T1000 (cell line): ENCODE data around the gene CTNNBL1.

ENCODE experiments used
- DNase-seq: peaks from one replicate; lab custom pipeline; 2025; ENCODE audit warnings: mixed read lengths; lab: John Stamatoyannopoulos, UW

The CTNNBL1 gene

DNA sequence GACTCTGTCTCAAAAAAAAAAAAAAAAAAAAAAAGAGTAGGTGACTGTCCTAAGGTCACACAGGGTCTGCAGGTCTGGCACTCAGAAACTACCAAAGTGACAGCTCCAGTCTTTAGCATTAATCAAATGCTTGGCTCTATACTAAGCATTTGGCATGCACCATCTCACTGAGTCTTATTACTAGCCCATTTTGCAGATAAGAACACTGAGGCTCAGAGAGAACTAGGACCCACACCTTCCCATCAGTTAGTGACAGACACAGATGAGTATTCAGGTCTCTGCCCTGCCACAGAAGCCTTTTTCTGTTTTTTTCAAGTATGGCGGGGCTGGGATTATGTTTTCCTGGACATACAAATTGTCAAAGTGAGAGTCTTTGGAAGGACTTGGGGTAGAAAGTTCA is 186.0 kb downstream of the CTNNBL1 start:
- DNase-seq = no peak

DNA sequence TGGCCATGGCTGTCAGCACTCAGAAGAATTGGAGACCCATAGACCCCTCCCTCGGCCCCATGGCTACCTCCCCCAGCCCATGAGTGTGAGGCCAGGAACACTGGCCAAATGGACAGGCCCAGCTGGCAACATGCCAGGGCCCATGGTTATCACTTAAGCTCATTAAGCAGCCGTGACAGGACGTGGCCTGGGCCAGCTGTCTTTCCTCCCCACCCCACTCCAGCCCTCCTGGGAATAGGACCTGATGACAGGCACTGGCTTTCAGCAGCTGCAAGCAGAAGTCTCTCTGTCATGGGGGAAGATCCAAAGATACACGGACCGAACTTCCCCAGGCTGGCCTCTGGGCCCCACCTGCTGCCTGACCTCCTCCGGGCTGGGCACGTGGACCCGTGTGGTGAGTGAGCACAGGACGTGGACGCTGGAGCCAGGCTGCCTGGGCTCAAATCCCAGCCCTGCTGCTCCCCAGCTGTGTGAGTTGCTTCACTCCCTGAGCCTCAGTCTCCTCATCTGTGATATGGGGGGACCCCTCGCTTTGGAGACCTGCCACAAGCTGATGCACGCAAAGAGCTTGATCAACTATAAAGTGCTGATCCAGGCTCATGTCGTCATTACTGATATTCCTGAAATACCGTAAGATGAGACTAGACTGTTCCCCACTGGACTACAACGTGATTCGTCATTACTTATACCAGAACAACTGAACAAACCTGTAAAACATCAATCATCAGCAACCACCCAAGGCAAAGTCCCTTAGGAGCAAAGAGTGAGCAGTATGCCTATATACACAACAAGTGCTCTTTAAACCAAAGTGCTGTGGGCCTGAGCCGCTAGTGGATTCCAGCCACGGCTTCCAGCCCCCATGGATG is 187.1 kb downstream of the CTNNBL1 start:
- no peak for DNase-seq

DNA sequence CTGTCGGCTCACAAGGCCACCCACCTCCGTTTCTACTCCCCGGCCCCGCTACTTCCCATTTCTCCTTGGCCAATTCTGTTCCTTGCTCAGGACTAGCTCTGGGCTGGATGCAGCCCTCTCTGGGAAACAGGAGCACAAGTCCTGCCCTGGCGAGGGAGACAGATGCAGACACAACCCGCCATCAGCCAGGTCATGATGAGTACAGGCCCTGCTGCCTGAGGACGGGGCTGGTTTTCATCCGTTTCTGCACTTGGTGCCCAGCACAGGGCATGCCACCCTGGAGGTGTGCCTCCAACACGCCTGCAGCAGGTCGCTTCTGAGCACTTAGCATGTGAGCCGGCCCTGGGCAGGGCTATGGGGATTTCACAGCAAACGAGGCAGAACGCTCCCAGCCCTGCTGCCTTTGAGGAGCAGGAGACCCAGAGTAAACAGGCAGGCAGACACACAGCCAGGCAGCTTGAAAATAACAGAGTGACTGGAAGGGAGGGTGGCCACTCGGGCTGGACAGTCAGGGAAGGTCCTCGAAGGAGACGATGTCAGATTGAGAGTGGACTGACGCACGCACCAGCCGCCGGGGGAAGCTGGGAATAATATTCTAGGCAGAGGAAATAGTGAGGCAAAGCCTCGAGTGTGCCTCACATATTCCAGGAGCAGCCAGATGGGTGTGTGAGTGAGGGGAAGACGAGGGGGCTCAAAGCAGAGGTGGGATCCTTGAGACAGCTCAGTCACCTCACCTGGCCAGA is 187.9 kb downstream of the CTNNBL1 start:
- no peak for DNase-seq

DNA sequence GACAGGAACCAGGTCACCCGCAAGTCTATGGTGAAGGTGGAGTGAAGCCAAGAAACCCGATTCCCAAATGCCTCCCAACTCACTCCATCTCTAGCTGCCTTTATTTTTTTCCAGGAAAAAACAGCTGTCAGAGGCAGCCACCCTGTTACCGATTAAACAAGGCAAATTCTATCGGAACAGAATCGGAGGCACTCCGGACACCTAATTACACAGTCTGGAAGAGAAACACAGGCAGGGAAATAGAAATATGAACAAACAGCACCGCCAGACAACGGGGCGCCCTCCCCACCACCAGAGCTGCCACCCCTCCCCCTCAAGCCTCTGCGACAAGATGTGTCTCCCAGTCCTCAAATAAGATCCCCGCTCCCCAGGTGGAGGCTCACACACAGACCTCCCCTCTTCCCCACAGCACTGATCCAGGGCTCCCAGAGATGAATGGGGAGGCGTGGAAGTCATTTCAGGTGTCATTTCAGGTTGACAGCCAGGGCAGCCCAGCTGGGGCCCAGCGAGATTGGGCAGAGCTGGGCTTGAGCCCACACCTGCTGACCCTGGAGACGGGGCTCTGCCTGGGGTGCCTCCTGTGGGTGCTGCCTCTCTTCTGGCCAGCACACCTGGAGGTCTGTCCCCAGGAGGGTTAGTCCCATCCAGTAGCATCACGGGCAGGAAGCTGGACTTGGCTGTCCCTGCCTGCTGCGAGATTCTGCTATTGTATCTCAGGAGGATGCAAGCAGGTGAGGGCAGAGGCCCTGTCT is 189.3 kb downstream of the CTNNBL1 start:
- DNase-seq = no peak

DNA sequence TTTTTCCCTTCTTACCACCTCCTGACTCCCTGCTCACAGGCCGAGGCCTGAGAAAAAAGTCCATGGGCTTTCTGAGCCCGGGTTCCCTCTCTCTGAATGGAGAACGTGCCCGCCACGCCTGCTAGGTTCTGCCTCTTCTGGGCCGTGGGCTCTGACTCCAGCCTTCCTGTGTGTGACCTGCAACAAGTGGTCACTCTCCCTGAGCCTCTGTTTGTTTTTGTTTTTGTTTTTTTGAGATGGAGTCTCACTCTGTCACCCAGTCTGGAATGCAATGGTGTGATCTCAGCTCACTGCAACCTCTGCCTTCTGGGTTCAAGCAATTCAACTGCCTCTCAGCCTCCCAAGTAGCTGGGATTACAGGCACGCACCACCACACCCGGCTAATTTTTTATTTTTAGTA is 191.2 kb downstream of the CTNNBL1 start:
- no peak for DNase-seq

DNA sequence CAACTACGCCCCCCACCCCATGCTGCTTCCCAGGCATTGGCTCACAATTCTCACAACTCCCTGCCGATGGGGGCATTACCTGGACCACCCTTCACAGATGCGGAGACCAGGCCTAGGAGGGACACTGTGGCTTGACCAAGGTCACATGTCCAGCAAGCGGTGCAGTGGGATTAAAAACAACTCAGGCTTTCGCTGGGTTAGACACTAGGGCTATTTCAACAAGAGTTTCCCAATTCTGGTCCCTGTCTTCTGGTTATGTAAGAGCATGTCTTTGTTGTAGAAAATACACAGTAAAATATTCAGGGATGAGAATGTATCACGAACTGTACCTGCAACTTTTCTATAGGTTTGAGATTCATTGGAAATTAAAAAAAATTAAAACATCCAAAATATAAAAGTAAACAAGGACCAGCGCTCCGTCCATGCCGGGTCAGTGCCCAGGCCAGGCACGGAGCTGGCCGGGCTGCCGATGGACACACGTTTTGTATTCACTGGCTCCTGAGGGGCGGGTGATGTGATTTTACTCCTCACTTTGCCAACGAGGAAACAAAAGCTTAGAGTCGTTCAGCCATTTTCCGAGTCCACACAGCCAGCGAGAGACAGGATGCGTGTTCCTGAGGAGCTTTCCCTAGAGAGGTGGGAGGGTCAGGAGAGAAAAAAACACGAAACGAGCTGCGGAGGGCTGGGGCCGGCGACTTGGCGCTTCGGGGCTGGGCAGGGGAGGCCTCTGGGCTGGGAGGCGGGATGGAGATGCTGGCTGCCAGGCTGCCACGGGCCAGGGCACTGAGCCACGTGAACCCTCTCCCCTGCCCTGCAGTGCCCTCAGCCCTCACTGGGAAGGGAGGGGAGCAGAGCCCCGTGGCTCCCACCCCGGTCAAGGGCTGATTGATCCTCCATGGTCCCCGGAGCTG is 192.0 kb downstream of the CTNNBL1 start:
- no peak for DNase-seq

DNA sequence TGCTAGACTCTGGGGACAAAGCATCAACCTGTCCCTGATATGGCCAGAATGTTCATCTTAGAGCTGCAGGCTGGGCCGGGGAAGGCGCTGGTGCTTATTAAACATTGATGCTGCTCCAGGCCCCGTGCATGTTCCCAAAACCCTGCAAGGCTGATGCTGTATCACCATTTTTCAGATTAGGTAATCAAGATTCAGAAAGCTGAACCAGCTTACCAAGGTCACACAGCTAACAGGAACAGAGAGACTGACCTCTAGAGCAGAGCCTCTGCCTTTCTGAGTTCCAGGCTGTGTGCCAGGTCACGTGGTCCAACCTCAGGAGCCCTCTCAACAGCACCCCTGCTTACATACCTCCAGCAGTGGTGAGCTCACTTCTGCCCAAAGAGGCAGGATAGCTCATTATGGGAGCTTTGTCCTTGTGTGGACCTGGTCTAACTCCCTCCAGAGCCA is 193.0 kb downstream of the CTNNBL1 start:
- DNase-seq = no peak

DNA sequence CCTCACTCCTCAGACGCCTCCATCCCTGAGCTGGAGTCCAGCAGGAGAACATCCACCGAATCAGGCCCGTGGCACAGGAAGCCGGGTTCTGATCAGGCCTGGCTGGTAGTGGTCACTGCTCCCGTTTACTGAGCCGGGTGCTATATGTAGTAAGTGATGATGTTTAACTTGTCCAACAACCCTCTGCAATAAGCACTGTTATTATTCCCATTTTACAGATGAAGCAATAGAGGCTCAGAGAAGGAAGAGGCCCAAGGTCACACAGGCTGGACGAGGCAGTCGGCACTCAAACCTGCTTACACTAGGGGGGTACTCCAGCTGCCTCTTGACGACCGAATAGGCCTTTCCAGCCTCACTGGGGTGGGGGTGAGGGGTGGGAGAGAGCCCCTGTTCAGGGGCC is 194.8 kb downstream of the CTNNBL1 start:
- DNase-seq = no peak

DNA sequence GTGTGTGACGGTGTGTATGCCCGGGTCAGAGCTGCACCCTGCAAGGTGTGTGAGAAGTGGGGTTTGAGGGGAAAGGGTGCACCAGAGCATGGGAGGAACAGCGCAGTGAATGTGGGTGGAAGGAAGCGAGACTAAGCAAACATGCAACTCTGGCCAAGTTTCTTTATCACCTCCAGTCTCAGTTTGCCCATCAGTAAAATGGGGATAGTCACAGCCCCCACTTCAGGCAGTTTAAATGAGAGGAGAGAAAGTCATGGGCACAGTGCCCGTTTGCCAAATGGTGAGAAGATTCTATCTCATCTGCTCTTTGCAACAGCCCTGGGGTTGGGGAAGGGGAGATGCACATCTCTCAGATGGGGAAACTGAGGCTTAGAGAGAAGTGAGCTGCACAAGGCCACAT is 196.3 kb downstream of the CTNNBL1 start:
- DNase-seq = no peak

DNA sequence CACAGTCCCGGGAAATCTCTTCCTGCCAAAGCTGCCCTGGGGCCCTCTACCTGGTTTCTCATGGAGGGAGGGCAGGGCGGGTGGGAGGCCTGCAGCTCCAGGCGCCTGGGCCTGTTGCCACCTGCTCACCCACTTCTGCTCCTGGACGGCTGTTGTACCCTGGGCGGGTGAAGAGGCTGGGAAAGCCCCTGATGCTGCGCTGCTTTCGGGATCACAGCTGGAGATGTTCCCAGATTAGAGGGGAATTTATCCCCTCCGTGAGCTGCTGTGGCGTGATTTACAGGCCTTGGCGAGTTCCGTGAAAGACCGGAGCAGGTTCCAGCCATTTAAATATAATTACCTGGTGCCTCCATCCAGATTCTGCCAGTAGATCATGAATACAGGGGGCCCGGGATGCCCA is 196.8 kb downstream of the CTNNBL1 start:
- DNase-seq = no peak

DNA sequence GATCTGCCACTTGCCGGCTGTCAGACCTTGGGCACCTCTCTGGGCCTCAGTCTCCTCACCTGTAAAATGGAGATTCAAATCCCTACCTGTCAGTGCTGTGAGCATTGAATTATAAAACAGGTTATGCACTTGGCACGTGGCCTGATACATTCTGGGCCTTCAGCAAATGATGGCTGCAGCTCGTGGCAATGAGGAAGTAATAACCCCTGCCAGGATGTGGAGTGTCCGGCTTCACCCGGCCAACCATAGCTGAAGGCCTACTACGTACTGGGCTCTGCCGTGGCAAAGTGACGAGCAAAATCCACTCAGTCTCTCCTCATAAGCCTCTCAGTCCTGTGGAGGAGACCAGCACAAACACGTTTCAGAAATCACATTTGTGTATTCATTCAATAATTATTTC is 198.2 kb downstream of the CTNNBL1 start:
- no peak for DNase-seq

DNA sequence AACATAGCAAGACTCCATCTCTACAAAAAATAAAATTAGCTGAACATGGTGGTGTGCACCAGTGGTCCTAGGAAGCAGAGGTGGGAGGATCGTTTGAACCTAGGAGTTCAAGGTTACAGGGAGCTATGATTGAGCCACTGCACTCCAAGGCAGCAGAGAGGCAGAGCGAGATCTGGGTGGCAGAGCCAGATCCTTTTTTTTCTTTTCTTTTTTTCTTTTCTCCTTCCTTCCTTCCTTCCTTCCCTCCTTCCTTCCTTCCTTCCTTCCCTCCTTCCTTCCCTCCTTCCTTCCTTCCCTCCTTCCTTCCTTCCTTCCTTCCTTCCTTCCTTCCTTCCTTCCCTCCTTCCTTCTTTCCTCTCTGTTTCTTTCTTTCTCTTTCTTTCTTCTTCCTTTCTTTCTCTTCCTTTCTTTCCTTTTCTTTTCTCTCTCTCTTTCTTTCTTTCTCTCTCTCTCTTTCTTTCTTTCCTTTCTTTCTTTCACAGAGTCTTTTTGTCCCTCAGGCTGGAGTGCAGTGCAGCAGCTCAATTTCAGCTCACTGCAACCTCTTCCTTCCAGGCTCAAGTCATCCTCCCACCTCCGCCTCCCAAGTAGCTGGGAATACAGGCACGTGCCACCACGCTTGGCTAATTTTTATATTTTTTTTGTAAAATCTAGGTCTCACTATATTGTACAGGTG is 199.9 kb downstream of the CTNNBL1 start:
- no peak for DNase-seq

DNA sequence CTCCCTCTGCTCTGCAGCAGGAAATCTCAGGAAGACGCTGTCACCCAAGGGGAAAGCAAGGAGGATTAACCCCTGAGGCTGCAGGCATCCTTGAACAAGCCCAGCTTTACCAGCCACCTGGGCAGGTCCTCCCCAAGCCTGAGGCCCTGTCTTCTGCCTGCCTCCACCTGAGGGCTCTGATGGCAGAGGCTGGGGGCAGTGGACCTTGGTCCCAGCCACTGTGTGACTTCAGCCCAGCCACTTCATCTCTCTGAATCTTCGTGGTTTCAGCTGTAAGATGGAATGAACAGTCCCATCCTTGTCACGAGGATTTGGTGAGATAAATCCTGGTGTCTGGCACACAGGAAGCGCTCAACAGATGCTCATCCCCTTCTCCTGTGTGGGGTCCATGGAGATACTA is 200.6 kb downstream of the CTNNBL1 start:
- DNase-seq = no peak

DNA sequence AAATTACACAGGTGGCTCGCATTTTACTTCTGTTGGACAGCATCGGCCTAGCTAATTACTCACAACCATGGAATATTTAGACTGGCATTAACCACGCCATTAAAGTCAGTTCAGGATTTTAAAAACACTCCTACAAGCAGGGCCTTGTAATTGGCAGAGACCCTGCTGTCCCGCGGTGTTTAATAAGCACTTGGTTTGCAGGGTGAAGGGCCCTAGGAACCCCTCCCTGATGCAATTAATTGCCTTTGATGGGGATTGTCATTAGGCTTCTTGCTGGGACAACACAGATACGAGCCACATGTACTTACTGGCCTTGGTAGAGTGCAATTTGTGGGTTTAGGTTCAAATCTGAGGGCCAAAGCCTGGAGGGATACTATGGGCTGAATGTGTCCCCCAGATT is 201.3 kb downstream of the CTNNBL1 start:
- DNase-seq = no peak

DNA sequence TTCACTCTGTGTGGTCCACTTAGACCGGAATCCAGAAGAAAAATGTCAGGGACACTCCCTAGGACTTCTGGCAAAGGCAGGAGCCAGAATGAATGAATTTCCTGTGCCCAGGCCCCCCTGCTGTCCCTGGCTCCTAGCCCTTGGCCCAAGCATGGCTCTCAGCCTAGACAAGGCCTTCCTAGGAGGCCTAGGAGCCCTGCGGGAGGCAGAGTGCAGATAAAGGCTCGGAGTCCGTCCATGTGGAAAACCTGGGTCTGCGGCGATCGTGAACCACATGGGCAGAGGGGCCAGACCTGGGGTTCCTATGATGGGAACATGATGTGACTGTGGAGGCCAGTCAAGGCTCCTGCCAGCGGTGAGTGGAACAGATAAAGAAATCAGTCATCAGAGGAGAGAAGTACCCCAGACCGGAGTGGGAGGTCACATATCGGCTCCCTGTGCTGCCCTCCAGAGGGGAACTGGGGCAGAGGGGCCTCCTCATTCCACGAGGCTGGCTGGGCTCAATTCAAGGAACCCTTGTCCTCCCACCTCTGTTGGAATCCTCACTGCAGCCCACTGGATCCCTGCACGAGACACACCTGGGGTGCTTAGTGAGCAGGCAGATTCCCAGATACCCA is 203.2 kb downstream of the CTNNBL1 start:
- DNase-seq = no peak

DNA sequence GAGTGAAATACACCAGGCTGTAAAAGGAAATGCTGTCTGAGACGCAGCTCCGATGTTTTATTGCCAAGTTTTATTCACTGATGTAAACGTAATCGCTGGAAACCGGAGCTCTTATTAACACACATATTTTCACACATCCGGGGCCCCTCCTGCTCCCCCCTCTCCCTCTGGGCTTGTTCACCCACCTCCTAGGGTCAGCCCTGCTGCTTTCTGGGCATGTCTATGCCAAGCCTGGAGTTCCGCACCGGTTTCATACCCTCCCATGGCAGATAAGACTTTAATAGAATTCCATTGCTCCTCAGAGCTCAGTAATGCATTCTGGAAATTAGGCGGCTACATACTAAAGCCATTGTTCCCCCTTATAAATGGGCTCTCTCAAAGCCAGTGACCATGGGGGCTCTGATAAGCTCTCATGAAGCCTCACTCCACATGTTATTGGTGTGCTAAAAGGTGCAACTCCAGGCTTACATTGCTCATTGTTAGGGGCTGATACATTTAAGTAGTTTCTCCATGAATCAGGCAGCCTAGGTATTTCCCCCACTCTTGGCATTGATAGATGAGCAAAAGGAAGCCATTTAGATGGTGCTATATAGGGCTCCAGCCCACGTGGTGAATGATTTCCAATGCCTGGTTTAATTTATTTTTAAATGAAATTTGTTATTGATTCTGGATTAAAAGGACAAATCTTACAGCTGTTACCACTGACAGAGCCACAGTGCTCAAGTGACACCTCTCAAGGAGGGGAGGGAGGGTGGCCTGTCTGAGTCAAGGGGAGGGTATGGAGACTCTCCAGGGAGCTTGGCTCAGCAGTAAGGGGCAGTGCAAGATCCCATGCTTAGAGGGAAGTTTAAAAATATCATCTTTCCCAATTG is 204.6 kb downstream of the CTNNBL1 start:
- no peak for DNase-seq

DNA sequence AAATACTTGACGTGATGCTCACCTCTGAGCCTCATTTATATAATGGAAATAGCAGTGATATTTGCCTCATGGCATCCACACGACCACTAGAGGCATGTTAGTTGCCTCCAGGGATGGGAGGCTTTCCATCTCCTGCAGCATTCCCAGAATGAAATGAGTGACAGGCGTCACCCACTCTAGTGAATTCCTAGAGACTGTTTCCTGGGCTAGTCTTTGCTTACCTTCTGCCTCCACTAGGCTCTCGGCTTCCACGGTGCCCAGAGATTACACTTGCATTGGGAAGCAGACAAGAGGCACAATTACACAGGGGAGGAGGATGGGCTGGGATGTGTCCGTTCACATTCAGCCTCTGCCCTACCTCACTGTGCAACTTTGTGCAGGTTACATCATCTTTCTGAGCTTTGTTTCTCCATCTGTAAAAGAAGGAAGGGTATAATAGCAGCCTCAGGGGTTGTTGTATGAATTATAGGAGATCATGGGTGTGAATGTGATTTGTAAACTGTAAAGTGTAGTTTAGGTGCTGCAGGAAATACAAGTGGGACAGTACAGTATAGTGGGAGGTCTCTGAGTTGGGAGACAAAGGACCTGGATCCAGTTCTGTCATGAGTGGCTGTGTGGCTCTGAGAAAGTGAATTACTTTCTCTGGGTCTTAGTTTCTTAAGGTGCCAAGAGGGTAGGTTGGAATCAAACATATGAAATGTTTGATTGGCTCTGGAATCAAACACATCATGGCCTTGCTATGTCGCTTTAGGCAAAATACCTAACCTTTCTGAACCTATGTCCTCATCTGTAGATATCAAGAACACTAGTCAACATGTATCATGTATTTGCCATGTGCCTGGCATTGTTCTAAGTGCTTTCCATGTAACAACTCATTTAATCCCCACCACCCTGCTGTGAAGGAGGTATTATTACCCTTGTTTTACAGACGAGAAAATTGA is 205.5 kb downstream of the CTNNBL1 start:
- no peak for DNase-seq

DNA sequence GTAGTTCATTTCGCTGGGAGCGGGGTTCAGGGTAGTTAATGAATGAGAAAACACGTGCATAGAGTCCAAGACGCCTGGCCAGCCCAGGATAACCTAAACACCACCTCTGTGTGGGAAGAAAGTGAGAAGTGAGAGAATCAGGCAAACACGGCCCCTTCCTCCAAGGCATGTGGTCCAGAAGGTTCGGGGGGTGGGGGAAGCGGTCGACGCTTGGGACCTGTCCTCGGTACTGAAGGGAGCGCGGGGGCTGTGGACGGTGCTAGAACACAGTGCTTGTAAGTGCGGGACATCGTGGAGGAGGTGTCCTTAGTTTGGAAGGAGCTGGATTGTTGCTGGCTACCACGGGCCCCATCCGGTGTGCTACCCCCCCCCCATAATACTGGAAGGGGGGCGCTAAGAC is 207.4 kb downstream of the CTNNBL1 start:
- no peak for DNase-seq
